ENCODE results near the gene TMEM63C.
A peak's percentile ranks its signal among the peaks of the same experiment; 100 is the strongest.

The TMEM63C gene

GRCh38 chr14:77180726-77181602, 634 bp upstream of the TMEM63C start:
- Histone ChIP-seq H3K4ac (ENCODE audit: low read depth, low read length) (no peak overlapping the region), H2BK5ac (ENCODE audit: low read depth, low read length, poor library complexity) (no peak overlapping the region), H3K9me3 (ENCODE audit: insufficient read depth, low read depth, low read length) (no peaks in the 10 kb centered on the region), H4K12ac (ENCODE audit: low read depth, low read length) (no peak overlapping the region), H3K36me3 (ENCODE audit: control insufficient read depth in 1 of 2, insufficient read depth in 2 of 2, low read length in 2 of 2) (no peaks in the 10 kb centered on the region), H3K4me3 (ENCODE audit: low read depth, low read length) (no peak overlapping the region), H3K9ac (ENCODE audit: low read length) (no peak overlapping the region), H3K23ac (ENCODE audit: low read length) (no peak overlapping the region), H2BK12ac (ENCODE audit: low read length) (no peak overlapping the region), H4K91ac (ENCODE audit: low read depth, low read length) (no peak overlapping the region), H3K79me1 (ENCODE audit: low read length) (no peaks in the 10 kb centered on the region), H3K79me2 (ENCODE audit: control insufficient read depth, insufficient read depth, low read length, poor library complexity) (no peaks in the 10 kb centered on the region), H3K18ac (ENCODE audit: low read length) (no peak overlapping the region), H3K4me2 (ENCODE audit: low read length) (peak overlapping the region; percentile 86), H3K14ac (ENCODE audit: low read length) (no peak overlapping the region), H2BK120ac (ENCODE audit: insufficient read depth, low read length, poor library complexity) (no peak overlapping the region), H3K4me1 (ENCODE audit: control insufficient read depth in 1 of 2, insufficient read depth in 2 of 2, low read length in 2 of 2) (peaks cover 4 to 9% of the 10 kb centered on the region in 2 experiments), H2AK5ac (ENCODE audit: low read length) (no peak overlapping the region), H3K27me3 (ENCODE audit: insufficient read depth, low read length) (no peaks in the 10 kb centered on the region), H3K27ac (ENCODE audit: low read depth, low read length) (no peak overlapping the region), H4K8ac (ENCODE audit: low read depth, low read length) (no peak overlapping the region), H2AFZ (ENCODE audit: insufficient read depth, low read length, poor library complexity) (peak overlapping the region; percentile 53)
- WGBS (ENCODE audit: extremely low coverage, insufficient coverage, insufficient read length): no CpG with 5 or more reads among the region's 12 CpGs
- no peak for DNase-seq

DNA sequence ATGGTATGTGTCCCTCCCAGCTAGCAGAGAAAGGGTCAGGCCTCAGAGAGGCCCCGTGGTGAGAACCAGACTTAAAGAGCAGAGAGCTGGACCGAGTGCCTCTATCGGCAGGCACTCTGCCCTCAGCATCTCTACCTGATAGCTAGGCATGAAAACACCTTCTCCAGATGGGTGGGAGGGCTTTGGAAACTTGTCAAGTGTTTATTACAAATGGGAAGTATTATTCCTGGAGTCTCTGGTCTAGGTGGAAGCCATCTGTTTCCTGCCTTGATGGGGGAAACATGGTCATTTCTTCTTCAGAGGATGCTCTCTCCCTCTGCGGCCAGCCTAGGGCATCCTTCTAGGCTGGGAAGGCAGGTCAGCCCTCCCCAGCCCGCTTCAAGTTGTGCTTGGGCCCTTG, 2.3 kb downstream of the TMEM63C start:
- Histone ChIP-seq H2AK5ac (ENCODE audit: low read length) (no peak overlapping the region), H3K18ac (ENCODE audit: low read length) (no peak overlapping the region), H3K27me3 (ENCODE audit: insufficient read depth, low read length) (no peaks in the 10 kb centered on the region), H3K4me2 (ENCODE audit: low read length) (no peak overlapping the region), H3K9ac (ENCODE audit: low read length) (no peak overlapping the region), H3K27ac (ENCODE audit: low read depth, low read length) (no peak overlapping the region), H2BK12ac (ENCODE audit: low read length) (no peak overlapping the region), H3K4me1 (ENCODE audit: control insufficient read depth in 1 of 2, insufficient read depth in 2 of 2, low read length in 2 of 2) (peaks cover 4 to 9% of the 10 kb centered on the region in 2 experiments), H3K23ac (ENCODE audit: low read length) (no peak overlapping the region), H3K14ac (ENCODE audit: low read length) (no peak overlapping the region), H4K8ac (ENCODE audit: low read depth, low read length) (no peak overlapping the region), H2AFZ (ENCODE audit: insufficient read depth, low read length, poor library complexity) (no peak overlapping the region), H3K9me3 (ENCODE audit: insufficient read depth, low read depth, low read length) (no peaks in the 10 kb centered on the region), H4K91ac (ENCODE audit: low read depth, low read length) (no peak overlapping the region), H4K12ac (ENCODE audit: low read depth, low read length) (no peak overlapping the region), H2BK5ac (ENCODE audit: low read depth, low read length, poor library complexity) (no peak overlapping the region), H3K79me2 (ENCODE audit: control insufficient read depth, insufficient read depth, low read length, poor library complexity) (no peaks in the 10 kb centered on the region), H3K79me1 (ENCODE audit: low read length) (no peaks in the 10 kb centered on the region), H3K36me3 (ENCODE audit: control insufficient read depth in 1 of 2, insufficient read depth in 2 of 2, low read length in 2 of 2) (no peaks in the 10 kb centered on the region), H3K4ac (ENCODE audit: low read depth, low read length) (no peak overlapping the region), H2BK120ac (ENCODE audit: insufficient read depth, low read length, poor library complexity) (no peak overlapping the region), H3K4me3 (ENCODE audit: low read depth, low read length) (no peak overlapping the region)
- no CpG with 5 or more reads among the region's 5 CpGs for WGBS (ENCODE audit: extremely low coverage, insufficient coverage, insufficient read length)
- DNase-seq: no peak

GRCh38 chr14:77184396-77185092, 2.9 kb downstream of the TMEM63C start:
- Histone ChIP-seq H2BK120ac (ENCODE audit: insufficient read depth, low read length, poor library complexity) (no peak overlapping the region), H3K23ac (ENCODE audit: low read length) (no peak overlapping the region), H3K9ac (ENCODE audit: low read length) (no peak overlapping the region), H3K14ac (ENCODE audit: low read length) (no peak overlapping the region), H3K36me3 (ENCODE audit: control insufficient read depth in 1 of 2, insufficient read depth in 2 of 2, low read length in 2 of 2) (no peaks in the 10 kb centered on the region), H3K27me3 (ENCODE audit: insufficient read depth, low read length) (no peaks in the 10 kb centered on the region), H3K4me2 (ENCODE audit: low read length) (no peak overlapping the region), H2BK5ac (ENCODE audit: low read depth, low read length, poor library complexity) (no peak overlapping the region), H3K79me1 (ENCODE audit: low read length) (no peaks in the 10 kb centered on the region), H3K4ac (ENCODE audit: low read depth, low read length) (no peak overlapping the region), H3K27ac (ENCODE audit: low read depth, low read length) (no peak overlapping the region), H4K91ac (ENCODE audit: low read depth, low read length) (no peak overlapping the region), H2AFZ (ENCODE audit: insufficient read depth, low read length, poor library complexity) (no peak overlapping the region), H3K4me1 (ENCODE audit: control insufficient read depth in 1 of 2, insufficient read depth in 2 of 2, low read length in 2 of 2) (peaks cover 4 to 9% of the 10 kb centered on the region in 2 experiments), H2BK12ac (ENCODE audit: low read length) (no peak overlapping the region), H4K12ac (ENCODE audit: low read depth, low read length) (no peak overlapping the region), H3K4me3 (ENCODE audit: low read depth, low read length) (no peak overlapping the region), H3K79me2 (ENCODE audit: control insufficient read depth, insufficient read depth, low read length, poor library complexity) (no peaks in the 10 kb centered on the region), H4K8ac (ENCODE audit: low read depth, low read length) (no peak overlapping the region), H2AK5ac (ENCODE audit: low read length) (no peak overlapping the region), H3K9me3 (ENCODE audit: insufficient read depth, low read depth, low read length) (no peaks in the 10 kb centered on the region), H3K18ac (ENCODE audit: low read length) (no peak overlapping the region)
- DNase-seq: no peak
- WGBS (ENCODE audit: extremely low coverage, insufficient coverage, insufficient read length): no CpG with 5 or more reads among the region's 11 CpGs

GRCh38 chr14:77185093-77185465, 3.5 kb downstream of the TMEM63C start:
- Histone ChIP-seq H2AFZ (ENCODE audit: insufficient read depth, low read length, poor library complexity) (no peak overlapping the region), H3K4me3 (ENCODE audit: low read depth, low read length) (peak overlapping the region; percentile 16), H4K12ac (ENCODE audit: low read depth, low read length) (no peak overlapping the region), H3K4me1 (ENCODE audit: control insufficient read depth in 1 of 2, insufficient read depth in 2 of 2, low read length in 2 of 2) (peaks cover 4 to 9% of the 10 kb centered on the region in 2 experiments), H4K8ac (ENCODE audit: low read depth, low read length) (no peak overlapping the region), H3K4me2 (ENCODE audit: low read length) (no peak overlapping the region), H3K79me1 (ENCODE audit: low read length) (no peaks in the 10 kb centered on the region), H3K18ac (ENCODE audit: low read length) (no peak overlapping the region), H2BK5ac (ENCODE audit: low read depth, low read length, poor library complexity) (no peak overlapping the region), H3K9me3 (ENCODE audit: insufficient read depth, low read depth, low read length) (no peaks in the 10 kb centered on the region), H3K23ac (ENCODE audit: low read length) (no peak overlapping the region), H3K14ac (ENCODE audit: low read length) (no peak overlapping the region), H3K9ac (ENCODE audit: low read length) (no peak overlapping the region), H3K4ac (ENCODE audit: low read depth, low read length) (no peak overlapping the region), H2BK12ac (ENCODE audit: low read length) (no peak overlapping the region), H3K79me2 (ENCODE audit: control insufficient read depth, insufficient read depth, low read length, poor library complexity) (no peaks in the 10 kb centered on the region), H2AK5ac (ENCODE audit: low read length) (no peak overlapping the region), H3K27me3 (ENCODE audit: insufficient read depth, low read length) (no peaks in the 10 kb centered on the region), H3K27ac (ENCODE audit: low read depth, low read length) (no peak overlapping the region), H2BK120ac (ENCODE audit: insufficient read depth, low read length, poor library complexity) (no peak overlapping the region), H4K91ac (ENCODE audit: low read depth, low read length) (no peak overlapping the region), H3K36me3 (ENCODE audit: control insufficient read depth in 1 of 2, insufficient read depth in 2 of 2, low read length in 2 of 2) (no peaks in the 10 kb centered on the region)
- WGBS (ENCODE audit: extremely low coverage, insufficient coverage, insufficient read length): no CpG with 5 or more reads among the region's 2 CpGs
- no peak for DNase-seq

Measured in trophoblast cell (in vitro differentiated cells and primary cell).